H9 (cell line): Measurements from ENCODE around the gene WDR48. TPM values are rescaled to one million over a fixed set of nuclear protein-coding genes. Genes with fewer than 3 reads are reported as not detected.

Experiments
- DNase-seq: peaks from one replicate; pipeline ENCODE4 v3.0.0-alpha.2; 2017
- H2AFZ ChIP-seq: one replicate; pipeline ENCODE4 v1.6.1; 2013; ENCODE audit warnings: mild to moderate bottlenecking, low read length, control low read depth, moderate library complexity
- H2AK5ac ChIP-seq: 2 replicates; pipeline ENCODE4 v1.6.1; 2013; ENCODE audit warnings: low read length, control low read depth, mixed read lengths; ENCODE audit not compliant: insufficient read length
- H2BK120ac ChIP-seq: one replicate; pipeline ENCODE4 v1.6.1; 2013; ENCODE audit warnings: low read depth, mild to moderate bottlenecking, low read length, control low read depth, inconsistent platforms; ENCODE audit not compliant: poor library complexity, severe bottlenecking
- H2BK12ac ChIP-seq: 2 replicates; pipeline ENCODE4 v1.6.1; 2013; ENCODE audit warnings: low read length, control low read depth, mixed read lengths, low read depth; ENCODE audit not compliant: insufficient read length
- H2BK15ac ChIP-seq: 2 replicates; pipeline ENCODE4 v1.6.1; 2013; ENCODE audit warnings: low read depth, low read length, control low read depth
- H2BK20ac ChIP-seq: one replicate; pipeline ENCODE4 v1.6.1; 2013; ENCODE audit warnings: low read depth, mild to moderate bottlenecking, low read length, control low read depth, inconsistent platforms; ENCODE audit not compliant: poor library complexity, severe bottlenecking
- H2BK5ac ChIP-seq: 2 replicates; pipeline ENCODE4 v1.6.1; 2013; ENCODE audit warnings: low read length, control low read depth, mixed read lengths; ENCODE audit not compliant: insufficient read length
- H3K14ac ChIP-seq: 2 replicates; pipeline ENCODE4 v1.6.1; 2013; ENCODE audit warnings: low read length, control low read depth; ENCODE audit not compliant: insufficient read depth
- H3K18ac ChIP-seq: 2 replicates; pipeline ENCODE4 v1.6.1; 2013; ENCODE audit warnings: low read depth, mild to moderate bottlenecking, mixed read lengths, low read length, control low read depth; ENCODE audit not compliant: insufficient read length
- H3K23ac ChIP-seq: 2 replicates; pipeline ENCODE4 v1.6.1; 2013; ENCODE audit warnings: low read length, control low read depth, mixed read lengths, low read depth; ENCODE audit not compliant: insufficient read length
- H3K23me2 ChIP-seq: 2 replicates; pipeline ENCODE4 v1.6.1; 2013; ENCODE audit warnings: low read depth, mild to moderate bottlenecking, mixed read lengths, low read length, control low read depth; ENCODE audit not compliant: insufficient read length, poor library complexity, severe bottlenecking
- H3K27ac ChIP-seq: 2 replicates; pipeline ENCODE4 v1.5.1; 2013; ENCODE audit warnings: low read length, control low read depth, mixed read lengths, low read depth; ENCODE audit not compliant: insufficient read length
- H3K27me3 ChIP-seq: 2 replicates; pipeline ENCODE4 v1.6.1; 2013; ENCODE audit warnings: low read length, control low read depth, inconsistent platforms; ENCODE audit not compliant: insufficient read depth
- H3K4ac ChIP-seq: 2 replicates; pipeline ENCODE4 v1.6.1; 2013; ENCODE audit warnings: low read depth, mild to moderate bottlenecking, control low read depth, inconsistent platforms, low read length, moderate library complexity
- H3K4me1 ChIP-seq: 2 replicates; pipeline ENCODE4 v1.6.1; 2013; ENCODE audit warnings: low read length, control low read depth, inconsistent platforms; ENCODE audit not compliant: insufficient read depth
- H3K4me2 ChIP-seq: 2 replicates; pipeline ENCODE4 v1.6.1; 2013; ENCODE audit warnings: low read length, control low read depth, mixed read lengths; ENCODE audit not compliant: insufficient read length, insufficient read depth
- H3K56ac ChIP-seq: 2 replicates; pipeline ENCODE4 v1.6.1; 2013; ENCODE audit warnings: low read depth, mild to moderate bottlenecking, mixed read lengths, low read length, control low read depth; ENCODE audit not compliant: insufficient read length
- H3K79me1 ChIP-seq: 2 replicates; pipeline ENCODE4 v1.6.1; 2013; ENCODE audit warnings: low read depth, mild to moderate bottlenecking, moderate library complexity, low read length, control low read depth, inconsistent platforms; ENCODE audit not compliant: insufficient read depth, poor library complexity, severe bottlenecking
- H3K79me2 ChIP-seq: 2 replicates; pipeline ENCODE4 v1.6.1; 2013; ENCODE audit warnings: low read length, control low read depth, inconsistent platforms; ENCODE audit not compliant: insufficient read depth
- H3K9ac ChIP-seq: 2 replicates; pipeline ENCODE4 v1.6.1; 2013; ENCODE audit warnings: low read length, control low read depth, mixed read lengths; ENCODE audit not compliant: insufficient read length; ENCODE audit errors: extremely low read depth
- H3K9me3 ChIP-seq: one replicate; pipeline ENCODE4 v1.6.1; 2013; ENCODE audit warnings: low read depth, low read length, inconsistent platforms; ENCODE audit not compliant: control insufficient read depth
- H3T11ph ChIP-seq: one replicate; pipeline ENCODE4 v1.6.1; 2013; ENCODE audit warnings: mild to moderate bottlenecking, low read length, control low read depth, inconsistent platforms
- H4K20me1 ChIP-seq: one replicate; pipeline ENCODE4 v1.6.1; 2013; ENCODE audit not compliant: control insufficient read depth, insufficient read length, insufficient read depth
- H4K5ac ChIP-seq: 2 replicates; pipeline ENCODE4 v1.6.1; 2013; ENCODE audit warnings: low read depth, mild to moderate bottlenecking, mixed read lengths, low read length, control low read depth; ENCODE audit not compliant: insufficient read length
- H4K8ac ChIP-seq: replicated peaks from 2 replicates; pipeline ENCODE4 v1.6.1; 2013; ENCODE audit warnings: low read length, control low read depth, mixed read lengths, low read depth; ENCODE audit not compliant: insufficient read length
- H4K91ac ChIP-seq: 2 replicates; pipeline ENCODE4 v1.6.1; 2013; ENCODE audit warnings: low read depth, mild to moderate bottlenecking, moderate library complexity, mixed read lengths, low read length, control low read depth; ENCODE audit not compliant: insufficient read length
- H3K27ac Mint-ChIP-seq, 3 experiments: 2 replicates in 2 of 3; 3 replicates in 1 of 3; pipeline ENCODE4 v1.8.0; 2020 to 2021; ENCODE audit warnings: mixed read lengths in 3 of 3, mild to moderate bottlenecking in 1 of 3, moderate library complexity in 1 of 3
- H3K27me3 Mint-ChIP-seq: 2 replicates; pipeline ENCODE4 v1.8.0; 2021; ENCODE audit warnings: low read depth, mild to moderate bottlenecking, moderate library complexity, mixed read lengths
- H3K36me3 Mint-ChIP-seq, 3 experiments: 2 replicates in 2 of 3; 3 replicates in 1 of 3; pipeline ENCODE4 v1.8.0; 2020 to 2021; ENCODE audit warnings: low read depth in 3 of 3, mixed read lengths in 3 of 3; ENCODE audit not compliant: insufficient read depth in 1 of 3
- H3K4me1 Mint-ChIP-seq, 2 experiments: 2 replicates each; pipeline ENCODE4 v1.8.0; 2020; ENCODE audit warnings: mixed read lengths in 2 of 2
- H3K4me3 Mint-ChIP-seq, 2 experiments: 2 replicates in 1 of 2; 3 replicates in 1 of 2; pipeline ENCODE4 v1.8.0; 2020 to 2021; ENCODE audit warnings: mild to moderate bottlenecking in 2 of 2, mixed read lengths in 2 of 2, moderate library complexity in 1 of 2
- H3K9me3 Mint-ChIP-seq, 2 experiments: 2 replicates in 1 of 2; 3 replicates in 1 of 2; pipeline ENCODE4 v1.8.0; 2020; ENCODE audit warnings: mild to moderate bottlenecking in 2 of 2, mixed read lengths in 2 of 2, moderate library complexity in 1 of 2
- CTCF ChIP-seq: fragments of 200-600 bp; sonication (generic); conservative IDR thresholded peaks from 3 replicates; pipeline ENCODE4 v1.8.0; 2021; ENCODE audit warnings: antibody characterized with exemption, mild to moderate bottlenecking
- WGBS: extraction: QIAGEN DNeasy Blood & Tissue Kit; methylation state at CpG from one replicate; pipeline ENCODE4 v1.1.7; 2013; ENCODE audit warnings: missing lambda C conversion rate, low lambda C conversion rate, mixed read lengths; ENCODE audit not compliant: insufficient read length; ENCODE audit errors: extremely low coverage; 5-methylcytosine and 5-hydroxymethylcytosine counted together
- total RNA-seq: library from RNA; stranded (reverse); gene quantifications from 2 replicates; pipeline ENCODE4 v1.2.1, GENCODE V29; 2021

WDR48 gene
- total RNA-seq, 1 experiment from 2014 or later = 52.7 TPM

GRCh38 chr3:39101022-39101689, 49.3 kb downstream of the WDR48 start:
- no peak overlapping the region for H3K4me3 Mint-ChIP-seq
- H3K9me3 Mint-ChIP-seq = no peaks in the 10 kb centered on the region
- TF ChIP-seq CTCF = peak; percentile 82
- no peak overlapping the region for H2BK20ac ChIP-seq
- H3K56ac ChIP-seq = no peak overlapping the region
- H3K23me2 ChIP-seq = no peaks in the 10 kb centered on the region
- no peak overlapping the region for H4K5ac ChIP-seq
- no peak overlapping the region for H2BK12ac ChIP-seq
- H3T11ph ChIP-seq = no peak overlapping the region
- H3K9ac ChIP-seq = no peak overlapping the region
- peaks cover 2% of the 10 kb centered on the region; the same call in 1 of the 2 replicates for H3K27me3 Mint-ChIP-seq
- no peak overlapping the region for H3K14ac ChIP-seq
- no CpG with 5 or more reads among the region's 5 CpGs for whole genome bisulfite sequencing
- no peaks in the 10 kb centered on the region for H3K27me3 ChIP-seq
- H2BK120ac ChIP-seq = no peak overlapping the region
- no peaks in the 10 kb centered on the region for H4K20me1 ChIP-seq
- H3K4me1 ChIP-seq = no peaks in the 10 kb centered on the region
- H3K79me1 ChIP-seq = no peaks in the 10 kb centered on the region
- no peak overlapping the region for H2BK15ac ChIP-seq
- H3K23ac ChIP-seq = no peak overlapping the region
- no peak overlapping the region for H3K4ac ChIP-seq
- H3K4me1 Mint-ChIP-seq = peaks cover 4 to 18% of the 10 kb centered on the region in 2 experiments
- no peak overlapping the region for H4K91ac ChIP-seq
- no peak overlapping the region for H3K18ac ChIP-seq
- no peak overlapping the region for H2BK5ac ChIP-seq
- no peaks in the 10 kb centered on the region; the same call in 1 of the 2 replicates for H3K79me2 ChIP-seq
- H3K27ac Mint-ChIP-seq = no peak overlapping the region
- H3K36me3 Mint-ChIP-seq = peaks cover 9 to 27% (median 17%) of the 10 kb centered on the region in 3 experiments; a peak in 6 of 7 replicates
- no peak overlapping the region for H2AK5ac ChIP-seq
- H3K27ac ChIP-seq = no peak overlapping the region
- H3K4me2 ChIP-seq = no peak overlapping the region
- H3K9me3 ChIP-seq = no peaks in the 10 kb centered on the region
- peak; percentile 62 for DNase-seq
- H2AFZ ChIP-seq = no peak overlapping the region
- H4K8ac ChIP-seq = no peak overlapping the region
